Motor neuron (in vitro differentiated cells): ENCODE data around the gene CYP4Z1. TPM values are rescaled to one million over a fixed set of nuclear protein-coding genes. Genes with fewer than 3 reads are reported as not detected.

ENCODE experiments used
- total RNA-seq, 8 experiments: library from RNA; unstranded; fragments of 300-600 nt; gene quantifications; 2 replicates each; pipeline versions ENCODE4 v1.2.3 to v1.2.4, GENCODE V29; 2022

The CYP4Z1 gene
- total RNA-seq, 8 experiments from 2014 or later = 0.05 to 40.1 (median 7.0) TPM; not detected in 2

Other genes with a start within 250 kb of the CYP4Z1 start
- gene CYP4A11, start 125.8 kb upstream of the CYP4Z1 start, total RNA-seq = 1 to 10 TPM in 1 of 8 experiments, under 1 TPM in 5, not detected in 2; 0.15 to 1.0 (median 0.25) TPM
- 10 to 100 TPM in 3 of 8 experiments, 1 to 10 TPM in 5; 1.4 to 52.7 (median 4.5) TPM for gene CYP4X1, start 43.6 kb upstream of the CYP4Z1 start, total RNA-seq
- 1 to 10 TPM in 2 of 8 experiments, under 1 TPM in 4, not detected in 2; 0.21 to 2.4 (median 0.93) TPM for gene CYP4A22, start 70.2 kb downstream of the CYP4Z1 start, total RNA-seq
- gene PDZK1IP1, start 122.8 kb downstream of the CYP4Z1 start, total RNA-seq = 1 to 10 TPM in 2 of 8 experiments, under 1 TPM in 1, not detected in 5; 0.71 to 3.2 (median 1.0) TPM
- 10 to 100 TPM in 1 of 8 experiments, 1 to 10 TPM in 1, under 1 TPM in 3, not detected in 3; 0.14 to 10.5 (median 0.38) TPM for gene TAL1, start 165.0 kb downstream of the CYP4Z1 start, total RNA-seq
- gene STIL, start 246.9 kb downstream of the CYP4Z1 start, total RNA-seq = 10 to 100 TPM in 2 of 8 experiments, 1 to 10 TPM in 6; 1.2 to 20.3 (median 3.7) TPM